Lower leg skin (tissue), 4 donors: ENCODE results near the gene SLC6A3. TPM values are rescaled to one million over a fixed set of nuclear protein-coding genes. Genes with fewer than 3 reads are reported as not detected.

Source experiments
- DNase-seq, 2 donors: peaks; one replicate each; pipeline ENCODE4 v3.0.0-alpha.2; 2019; ENCODE audit warnings: low spot score in 2 of 2
- H3K4me3 ChIP-seq: fragments of 200-600 bp; sonication (generic); 2 replicates; pipeline ENCODE4 v1.5.1; 2017; ENCODE audit warnings: mild to moderate bottlenecking, low read depth; ENCODE audit not compliant: poor library complexity, severe bottlenecking
- CTCF ChIP-seq, 3 donors: fragments of 450-650 bp; IDR thresholded peaks; one replicate each; pipeline ENCODE4 v1.5.1; 2016; ENCODE audit warnings: antibody characterized with exemption in 3 of 3, mild to moderate bottlenecking in 3 of 3, moderate library complexity in 2 of 3
- POLR2A ChIP-seq, 2 donors: fragments of 450-650 bp; IDR thresholded peaks; one replicate each; pipeline ENCODE4 v1.6.1; 2016 to 2017; ENCODE audit warnings: antibody characterized with exemption in 2 of 2, mild to moderate bottlenecking in 1 of 2, moderate library complexity in 1 of 2
- WGBS, 2 donors: methylation state at CpG; one replicate each; pipeline ENCODE4 v1.1.5; 2018; 5-methylcytosine and 5-hydroxymethylcytosine counted together
- intact Hi-C: fragments of 100-400 bp; cut with DNase I; formaldehyde crosslinking; loops from one replicate; pipeline ENCODE4 v1.15.0; 2023; ENCODE audit warnings: low total_unique reads
- total RNA-seq, 4 donors: library from RNA; depleted of rRNA; stranded (reverse); fragments of >200 nt; gene quantifications; one replicate each; pipeline ENCODE4 v1.1.0, GENCODE V29; 2016

Gene SLC6A3
- total RNA-seq, 4 donors from 2014 or later, result not detected

- H3K4me3 ChIP-seq, result no peak overlapping the region
- TF ChIP-seq CTCF (IDR thresholded peaks at IDR 0.05) (no peak), POLR2A (IDR thresholded peaks at IDR 0.05) (no peak)
- intact Hi-C loops, result no loop called here
- 72 to 78% methylated on average over 19 of the region's 19 CpGs for WGBS, 2 donors
- DNase-seq, result no peak
These were observed 40.1 kb downstream of the SLC6A3 start for GRCh38 chr5:1405121-1405520.

GRCh38 chr5:1404062-1404461, 41.2 kb downstream of the SLC6A3 start:
- 70 to 73% methylated on average over 11 to 12 of the region's 12 CpGs for WGBS, 2 donors
- TF ChIP-seq POLR2A (IDR thresholded peaks at IDR 0.05) (no peak), CTCF (IDR thresholded peaks at IDR 0.05) (no peak)
- intact Hi-C loops, result no loop called here
- H3K4me3 ChIP-seq, result no peak overlapping the region
- no peak for DNase-seq

- TF ChIP-seq CTCF (IDR thresholded peaks at IDR 0.05) (no peak), POLR2A (IDR thresholded peaks at IDR 0.05) (no peak)
- intact Hi-C loops, result no loop called here
- DNase-seq, result no peak
- 84 to 85% methylated on average over 24 of the region's 24 CpGs for WGBS, 2 donors
- no peak overlapping the region for H3K4me3 ChIP-seq
These were observed 42.5 kb downstream of the SLC6A3 start for GRCh38 chr5:1402611-1403255.

- no peak for DNase-seq
- no peak overlapping the region for H3K4me3 ChIP-seq
- no peak for TF ChIP-seq POLR2A (IDR thresholded peaks at IDR 0.05)
- TF ChIP-seq CTCF (IDR thresholded peaks at IDR 0.05), result no peak
- 42 to 54% methylated on average over 13 to 14 of the region's 14 CpGs for WGBS, 2 donors
- intact Hi-C loops, result no loop called here
These were observed 43.6 kb downstream of the SLC6A3 start for GRCh38 chr5:1401536-1402138.

- intact Hi-C loops, result no loop called here
- DNase-seq, result no peak
- TF ChIP-seq POLR2A (IDR thresholded peaks at IDR 0.05) (no peak), CTCF (IDR thresholded peaks at IDR 0.05) (no peak)
- H3K4me3 ChIP-seq, result no peak overlapping the region
- 78 to 86% methylated on average over 12 of the region's 12 CpGs for WGBS, 2 donors
These were observed 44.3 kb downstream of the SLC6A3 start for GRCh38 chr5:1400936-1401335.
